ENCODE results near the gene SLC22A4.

SLC22A4 gene

GRCh38 chr5:132262882-132263547, 31.2 kb upstream of the SLC22A4 start:
- DNase-seq: no peak

GRCh38 chr5:132263548-132264261, 30.5 kb upstream of the SLC22A4 start:
- no peak for DNase-seq

- DNase-seq: no peak
Observed at GRCh38 chr5:132264546-132265335, 29.5 kb upstream of the SLC22A4 start.

GRCh38 chr5:132265336-132266030, 28.7 kb upstream of the SLC22A4 start:
- DNase-seq: no peak

GRCh38 chr5:132266031-132266835, 28.0 kb upstream of the SLC22A4 start:
- no peak for DNase-seq

- no peak for DNase-seq
Observed at GRCh38 chr5:132266836-132267160, 27.4 kb upstream of the SLC22A4 start.

GRCh38 chr5:132267166-132267739, 26.9 kb upstream of the SLC22A4 start:
- DNase-seq: no peak

- no peak for DNase-seq
Observed at GRCh38 chr5:132267931-132268768, 26.0 kb upstream of the SLC22A4 start.

- no peak for DNase-seq
Observed at GRCh38 chr5:132268769-132269551, 25.2 kb upstream of the SLC22A4 start.

GRCh38 chr5:132269635-132270334, 24.4 kb upstream of the SLC22A4 start:
- no peak for DNase-seq

GRCh38 chr5:132270335-132270665, 23.9 kb upstream of the SLC22A4 start:
- DNase-seq: no peak

- DNase-seq: no peak
Observed at GRCh38 chr5:132270706-132271105, 23.5 kb upstream of the SLC22A4 start.

GRCh38 chr5:132271251-132272246, 22.6 kb upstream of the SLC22A4 start:
- no peak for DNase-seq

- DNase-seq: no peak
Observed at GRCh38 chr5:132272311-132273210, 21.6 kb upstream of the SLC22A4 start.

- no peak for DNase-seq
Observed at GRCh38 chr5:132273631-132274030, 20.6 kb upstream of the SLC22A4 start.

GRCh38 chr5:132274050-132274792, 20.0 kb upstream of the SLC22A4 start:
- no peak for DNase-seq
